Prostate gland (tissue), 2 donors: ENCODE data around the gene DCUN1D2. TPM values are rescaled to one million over a fixed set of nuclear protein-coding genes. Genes with fewer than 3 reads are reported as not detected.

Experiments used
- DNase-seq: peaks from one replicate; pipeline ENCODE4 v3.0.0-alpha.2; 2019; ENCODE audit warnings: low spot score
- H3K27ac ChIP-seq, 2 donors: fragments of 200-600 bp; sonication (generic); 2 replicates each; pipeline ENCODE4 v1.5.1; 2017 to 2019
- H3K27me3 ChIP-seq: fragments of 200-600 bp; sonication (generic); replicated peaks from 2 replicates; pipeline ENCODE4 v1.5.1; 2019; ENCODE audit not compliant: insufficient read depth
- H3K36me3 ChIP-seq, 2 donors: fragments of 200-600 bp; sonication (generic); 1 replicate in 1 of 2; 2 replicates in 1 of 2; pipeline versions ENCODE4 v1.5.1 to v1.8.1; 2017 to 2019
- H3K4me1 ChIP-seq: fragments of 200-600 bp; sonication (generic); replicated peaks from 2 replicates; pipeline ENCODE4 v1.5.1; 2019
- H3K4me3 ChIP-seq, 2 donors: fragments of 200-600 bp; sonication (generic); 2 replicates each; pipeline ENCODE4 v1.5.1; 2017 to 2019
- H3K9me3 ChIP-seq: fragments of 200-600 bp; sonication (generic); 2 replicates; pipeline ENCODE4 v1.5.1; 2017
- POLR2A ChIP-seq: fragments of 450-650 bp; IDR thresholded peaks from one replicate; pipeline ENCODE4 v1.6.1; 2016; ENCODE audit warnings: antibody characterized with exemption, mild to moderate bottlenecking
- POLR2AphosphoS5 ChIP-seq: sonication (generic); formaldehyde crosslinking; IDR thresholded peaks from one replicate; pipeline ENCODE4 v1.6.1; 2017; ENCODE audit warnings: antibody characterized with exemption
- WGBS: methylation state at CpG from one replicate; pipeline ENCODE4 v1.1.5; 2018; 5-methylcytosine and 5-hydroxymethylcytosine counted together
- intact Hi-C: fragments of 100-400 bp; cut with DNase I; formaldehyde crosslinking; loops from one replicate; pipeline ENCODE4 v1.14.2; 2022
- total RNA-seq, 2 donors: library from RNA; depleted of rRNA; stranded (reverse); fragments of >200 nt; gene quantifications; one replicate each; pipeline ENCODE4 v1.1.0, GENCODE V29; 2016
- TF ChIP-seq, protein P1 (sequence below), 4 experiments: fragments of 200-600 bp in 2 of 4; fragments of 450-650 bp in 2 of 4; sonication (generic) in 2 of 4; IDR thresholded peaks; 1 replicate in 3 of 4; 2 replicates in 1 of 4; pipeline ENCODE4 v1.5.1; 2016 to 2019; ENCODE audit warnings: antibody characterized with exemption in 4 of 4, mild to moderate bottlenecking in 2 of 4, moderate library complexity in 2 of 4

The DCUN1D2 gene
- total RNA-seq, 2 donors from 2014 or later, result 11.0 to 48.0 TPM

- Histone ChIP-seq H3K4me3 (no peak overlapping the region), H3K4me1 (no peaks in the 10 kb centered on the region), H3K27me3 (no peaks in the 10 kb centered on the region), H3K9me3 (no peaks in the 10 kb centered on the region), H3K27ac (no peak overlapping the region), H3K36me3 (peaks cover 0 to 12% of the 10 kb centered on the region in 2 donors)
- no peak for DNase-seq
- intact Hi-C loops, result no loop called here
- TF ChIP-seq POLR2A, result no peak
- no peak for TF ChIP-seq POLR2AphosphoS5
- TF ChIP-seq, protein P1, sequence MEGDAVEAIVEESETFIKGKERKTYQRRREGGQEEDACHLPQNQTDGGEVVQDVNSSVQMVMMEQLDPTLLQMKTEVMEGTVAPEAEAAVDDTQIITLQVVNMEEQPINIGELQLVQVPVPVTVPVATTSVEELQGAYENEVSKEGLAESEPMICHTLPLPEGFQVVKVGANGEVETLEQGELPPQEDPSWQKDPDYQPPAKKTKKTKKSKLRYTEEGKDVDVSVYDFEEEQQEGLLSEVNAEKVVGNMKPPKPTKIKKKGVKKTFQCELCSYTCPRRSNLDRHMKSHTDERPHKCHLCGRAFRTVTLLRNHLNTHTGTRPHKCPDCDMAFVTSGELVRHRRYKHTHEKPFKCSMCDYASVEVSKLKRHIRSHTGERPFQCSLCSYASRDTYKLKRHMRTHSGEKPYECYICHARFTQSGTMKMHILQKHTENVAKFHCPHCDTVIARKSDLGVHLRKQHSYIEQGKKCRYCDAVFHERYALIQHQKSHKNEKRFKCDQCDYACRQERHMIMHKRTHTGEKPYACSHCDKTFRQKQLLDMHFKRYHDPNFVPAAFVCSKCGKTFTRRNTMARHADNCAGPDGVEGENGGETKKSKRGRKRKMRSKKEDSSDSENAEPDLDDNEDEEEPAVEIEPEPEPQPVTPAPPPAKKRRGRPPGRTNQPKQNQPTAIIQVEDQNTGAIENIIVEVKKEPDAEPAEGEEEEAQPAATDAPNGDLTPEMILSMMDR (IDR thresholded peaks at IDR 0.05), result no peak
- WGBS, result 76% methylated on average over 21 of the region's 21 CpGs
Observed at GRCh38 chr13:113506871-113507388, 16.4 kb upstream of the DCUN1D2 start.

DNA sequence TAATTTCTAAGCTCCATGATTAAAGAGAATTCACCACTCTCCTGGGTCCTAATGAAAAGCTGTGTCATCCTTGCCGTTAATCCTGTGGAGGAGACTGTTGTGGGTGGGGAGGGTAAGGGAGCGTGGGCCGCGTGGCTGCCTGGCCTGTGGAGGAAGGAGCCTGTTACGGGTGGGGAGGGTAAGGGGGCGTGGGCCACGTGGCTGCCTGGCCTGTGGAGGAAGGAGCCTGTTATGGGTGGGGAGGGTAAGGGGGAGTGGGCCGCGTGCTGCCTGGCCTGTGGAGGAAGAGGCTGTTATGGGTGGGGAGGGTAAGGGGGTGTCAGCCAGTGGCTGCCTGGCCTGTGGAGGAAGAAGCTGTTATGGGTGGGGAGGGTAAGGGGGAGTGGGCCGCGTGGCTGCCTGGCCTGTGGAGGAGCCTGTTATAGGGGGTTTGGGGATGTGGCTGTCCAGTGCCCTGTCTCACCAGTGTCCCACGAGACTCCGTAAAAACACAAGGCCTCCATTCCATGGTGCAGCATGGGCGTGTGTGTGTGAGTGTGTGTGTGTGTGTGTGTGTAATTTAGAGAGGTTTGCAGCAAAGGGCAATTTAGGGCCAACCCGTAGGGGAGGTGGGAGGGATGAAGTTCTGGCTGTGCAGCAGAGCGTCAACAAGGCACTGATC lies 15.6 kb upstream of the DCUN1D2 start:
- no peaks in the 10 kb centered on the region for H3K9me3 ChIP-seq
- WGBS, result 44% methylated on average over 16 of the region's 16 CpGs
- no peak for DNase-seq
- H3K36me3 ChIP-seq, result peaks cover 0 to 8% of the 10 kb centered on the region in 2 donors
- no peak overlapping the region for H3K4me3 ChIP-seq
- no peaks in the 10 kb centered on the region for H3K4me1 ChIP-seq
- H3K27me3 ChIP-seq, result no peaks in the 10 kb centered on the region
- intact Hi-C loops, result no loop called here
- TF ChIP-seq, protein P1 (IDR thresholded peaks at IDR 0.05), result no peak
- TF ChIP-seq POLR2AphosphoS5 (no peak), POLR2A (no peak)
- H3K27ac ChIP-seq, result no peak overlapping the region

GRCh38 chr13:113502686-113503085 lies 12.2 kb upstream of the DCUN1D2 start:
- H3K4me1 ChIP-seq, result no peaks in the 10 kb centered on the region
- H3K4me3 ChIP-seq, result no peak overlapping the region
- TF ChIP-seq POLR2AphosphoS5 (no peak), POLR2A (no peak)
- no peaks in the 10 kb centered on the region for H3K27me3 ChIP-seq
- no peak for DNase-seq
- 90% methylated on average over 16 of the region's 16 CpGs for WGBS
- no peaks in the 10 kb centered on the region for H3K36me3 ChIP-seq
- intact Hi-C loops, result no loop called here
- no peak overlapping the region for H3K27ac ChIP-seq
- no peaks in the 10 kb centered on the region for H3K9me3 ChIP-seq

DNA sequence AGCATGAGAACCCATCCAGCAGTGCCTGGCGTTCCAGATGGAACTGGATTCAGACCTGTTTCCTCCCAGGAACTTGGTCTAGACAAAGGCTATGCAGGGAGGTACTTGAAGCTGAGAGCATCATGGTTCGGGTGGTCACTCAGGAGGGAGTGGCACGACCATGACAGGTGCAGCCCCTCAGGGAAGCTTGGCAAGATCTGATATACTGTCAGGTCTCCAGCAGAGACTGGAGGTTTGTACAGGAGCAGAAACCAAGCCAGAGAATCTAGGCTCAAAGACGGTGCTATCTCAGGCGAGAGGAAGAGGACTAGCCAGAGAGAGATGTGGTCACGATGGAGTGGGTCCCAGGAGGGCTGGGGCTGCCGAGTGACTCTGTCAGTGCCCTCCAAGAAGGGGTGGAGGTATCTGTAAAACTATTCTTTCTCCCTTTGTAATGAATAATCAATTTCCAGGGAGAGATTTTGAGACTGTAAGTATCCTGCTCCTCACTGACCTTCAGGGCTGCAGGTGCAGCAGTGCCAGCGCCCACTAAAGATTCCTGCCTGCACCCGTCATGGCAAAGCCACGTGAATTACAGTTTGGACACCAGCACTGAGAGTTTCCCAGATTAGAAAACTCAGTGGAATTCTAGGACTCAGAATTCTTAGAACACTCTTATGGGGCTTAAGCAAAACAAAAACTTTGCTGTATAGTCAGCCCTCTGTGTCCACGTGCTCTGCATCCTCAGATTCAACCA lies 10.2 kb upstream of the DCUN1D2 start:
- Histone ChIP-seq H3K4me3 (no peak overlapping the region), H3K27ac (no peak overlapping the region), H3K9me3 (no peaks in the 10 kb centered on the region), H3K27me3 (no peaks in the 10 kb centered on the region), H3K36me3 (no peaks in the 10 kb centered on the region), H3K4me1 (peaks cover 6% of the 10 kb centered on the region)
- TF ChIP-seq POLR2AphosphoS5, result no peak
- TF ChIP-seq, protein P1 (IDR thresholded peaks at IDR 0.05), result no peak
- WGBS, result 77% methylated on average over 11 of the region's 11 CpGs
- intact Hi-C loops, result no loop called here
- DNase-seq, result no peak

GRCh38 chr13:113499936-113500335 lies 9.4 kb upstream of the DCUN1D2 start:
- TF ChIP-seq POLR2A (no peak), POLR2AphosphoS5 (no peak)
- TF ChIP-seq, protein P1 (IDR thresholded peaks at IDR 0.05), result no peak
- no peak overlapping the region for H3K4me3 ChIP-seq
- no peak for DNase-seq
- no peak overlapping the region for H3K27ac ChIP-seq
- intact Hi-C loops, result loop anchor here (10.0 kb wide), 1 partner anchor 345 kb away; the partner anchor contains the start of gene PROZ
- no peaks in the 10 kb centered on the region for H3K36me3 ChIP-seq
- WGBS, result 87% methylated on average over 4 of the region's 4 CpGs
- H3K27me3 ChIP-seq, result no peaks in the 10 kb centered on the region
- peaks cover 6% of the 10 kb centered on the region for H3K4me1 ChIP-seq
- H3K9me3 ChIP-seq, result no peaks in the 10 kb centered on the region
